K562 (cell line): ENCODE results near the gene DPYSL4. TPM values are rescaled to one million over a fixed set of nuclear protein-coding genes. Genes with fewer than 3 reads are reported as not detected.

Source experiments
- ATAC-seq: fragments of 200-7000 bp; cut with Tn5 transposase; 3 replicates; pipeline ENCODE4 v1.9.1; 2020; ENCODE audit warnings: moderate library complexity
- BruUV-seq: library from RNA; stranded (reverse); fragments of 400-500 nt; replicated peaks from 2 replicates; lab custom pipeline; 2021; lab: Mats Ljungman, UMichigan
- CTCF ChIA-PET: fragments of 300-600 bp; formaldehyde crosslinking; extraction: SDS; loops from one replicate; lab custom pipeline; 2021; ENCODE audit warnings: low intra/inter-chr PET ratio; lab: Yijun Ruan, JAX
- POLR2A ChIA-PET: fragments of 300-600, 350-650 bp; sonication (Branson Sonifier 250); formaldehyde crosslinking; extraction: SDS; loops from one replicate; lab custom pipeline; 2021; ENCODE audit warnings: antibody characterized with exemption, inconsistent platforms; lab: Yijun Ruan, JAX
- DNase-seq, 4 experiments: peaks; one replicate each; pipeline versions ENCODE4 v3.0.0 to v3.0.0-alpha.2; 2011 to 2018; ENCODE audit warnings: low spot score in 3 of 4, mixed read lengths in 3 of 4; ENCODE audit errors: extremely low read depth in 1 of 4
- FAIRE-seq: peaks from 2 replicates; lab custom pipeline; 2011; peaks lifted over from hg19 to GRCh38; lab: Jason Lieb, UNC
- H2AFZ ChIP-seq: 2 replicates; pipeline ENCODE4 v1.6.0; 2011; ENCODE audit warnings: low read depth, low read length, control low read depth, inconsistent platforms
- H3K27ac ChIP-seq: fragments of 200-600 bp; 3 replicates; pipeline ENCODE4 v1.8.0; 2011; ENCODE audit warnings: low read depth, mild to moderate bottlenecking, control low read depth, inconsistent platforms, low read length, moderate library complexity, mixed read lengths; ENCODE audit errors: extremely low read depth
- H3K27me3 ChIP-seq, 2 experiments: fragments of 300-600 bp in 1 of 2; 2 replicates in 1 of 2; 3 replicates in 1 of 2; pipeline versions ENCODE4 v1.6.0 to v1.8.0; 2011; ENCODE audit warnings: inconsistent platforms in 2 of 2, low read length in 2 of 2, mild to moderate bottlenecking in 1 of 2, mixed read lengths in 1 of 2, moderate library complexity in 1 of 2; ENCODE audit not compliant: control insufficient read depth in 2 of 2, insufficient read depth in 2 of 2
- H3K36me3 ChIP-seq: fragments of 300-600 bp; 3 replicates; pipeline ENCODE4 v1.8.0; 2011; ENCODE audit warnings: mild to moderate bottlenecking, low read length, inconsistent platforms; ENCODE audit not compliant: control insufficient read depth, insufficient read depth
- H3K4me1 ChIP-seq, 2 experiments: fragments of 200-600 bp in 1 of 2; replicated peaks in 1 of 2; 2 replicates in 1 of 2; 3 replicates in 1 of 2; pipeline versions ENCODE4 v1.5.1 to v1.8.0; 2011; ENCODE audit warnings: inconsistent platforms in 2 of 2, low read length in 2 of 2, mild to moderate bottlenecking in 1 of 2, mixed read lengths in 1 of 2, moderate library complexity in 1 of 2; ENCODE audit not compliant: control insufficient read depth in 2 of 2, insufficient read depth in 2 of 2
- H3K4me2 ChIP-seq: 2 replicates; pipeline ENCODE4 v1.6.1; 2011; ENCODE audit warnings: low read length, control low read depth, inconsistent platforms, mixed read lengths; ENCODE audit not compliant: insufficient read depth
- H3K4me3 ChIP-seq: fragments of 200-600 bp; sonication (generic), shearing (Covaris generic); 2 replicates; pipeline ENCODE4 v1.5.1; 2016; ENCODE audit warnings: control low read depth, inconsistent platforms
- H3K79me2 ChIP-seq: fragments of 200-600 bp; 3 replicates; pipeline ENCODE4 v1.8.0; 2011; ENCODE audit warnings: low read length, inconsistent platforms; ENCODE audit not compliant: control insufficient read depth, insufficient read depth
- H3K9ac ChIP-seq, 2 experiments: 2 replicates each; pipeline versions ENCODE4 v1.6.0 to v1.6.1; 2011; ENCODE audit warnings: low read depth in 2 of 2, low read length in 2 of 2, control low read depth in 1 of 2, inconsistent platforms in 1 of 2, mild to moderate bottlenecking in 1 of 2, mixed read lengths in 1 of 2; ENCODE audit not compliant: insufficient read depth in 1 of 2
- H3K9me1 ChIP-seq: one replicate; pipeline ENCODE4 v1.6.0; 2011; ENCODE audit warnings: inconsistent platforms, mild to moderate bottlenecking, low read length, moderate library complexity; ENCODE audit not compliant: control insufficient read depth, insufficient read depth
- H3K9me3 ChIP-seq: replicated peaks from 2 replicates; pipeline ENCODE4 v1.5.1; 2011; ENCODE audit warnings: low read depth, low read length, inconsistent platforms; ENCODE audit not compliant: control insufficient read depth, insufficient read depth
- H4K20me1 ChIP-seq: replicated peaks from 2 replicates; pipeline ENCODE4 v1.6.1; 2011; ENCODE audit warnings: low read length, inconsistent platforms, mixed read lengths; ENCODE audit not compliant: control insufficient read depth, insufficient read depth
- ARID1B ChIP-seq: fragments of 450-650 bp; IDR thresholded peaks from 2 replicates; pipeline ENCODE4 v1.6.1; 2016; ENCODE audit warnings: antibody characterized with exemption, mild to moderate bottlenecking, inconsistent platforms
- ASH1L ChIP-seq: fragments of 450-650 bp; IDR thresholded peaks from 2 replicates; pipeline ENCODE4 v1.6.1; 2018; ENCODE audit warnings: borderline replicate concordance, mild to moderate bottlenecking, low read depth; ENCODE audit not compliant: partially characterized antibody
- ELF1 ChIP-seq: fragments of 200-800 bp; sonication (Bioruptor generic); IDR thresholded peaks from 2 replicates; pipeline ENCODE4 v1.6.1; 2016; ENCODE audit warnings: missing genetic modification characterization, missing compliant biosample characterization
- EZH2 ChIP-seq: IDR thresholded peaks from 2 replicates; pipeline ENCODE4 v1.6.1; 2012; ENCODE audit warnings: low read depth, mild to moderate bottlenecking, inconsistent platforms, low read length, borderline replicate concordance
- HDAC8 ChIP-seq: fragments of 450-650 bp; IDR thresholded peaks from 2 replicates; pipeline ENCODE4 v1.6.1; 2016; ENCODE audit warnings: mild to moderate bottlenecking, missing genetic modification characterization, moderate library complexity, missing compliant biosample characterization
- IRF2 ChIP-seq: sonication (generic); formaldehyde crosslinking; IDR thresholded peaks from 2 replicates; pipeline ENCODE4 v1.8.1; 2022; ENCODE audit warnings: mild to moderate bottlenecking, missing genetic modification reagents
- KLF16 ChIP-seq: IDR thresholded peaks from 2 replicates; pipeline ENCODE4 v1.6.1; 2016; ENCODE audit warnings: antibody characterized with exemption
- MEF2A ChIP-seq: IDR thresholded peaks from 2 replicates; pipeline ENCODE4 v1.6.1; 2011; ENCODE audit warnings: low read depth, mild to moderate bottlenecking, low read length, moderate library complexity; ENCODE audit not compliant: control insufficient read depth
- MYBL2 ChIP-seq, 2 experiments: fragments of 450-650 bp in 1 of 2; sonication (generic) in 1 of 2; formaldehyde crosslinking in 1 of 2; IDR thresholded peaks; 2 replicates each; pipeline versions ENCODE4 v1.6.1 to v1.8.1; 2017 to 2022; ENCODE audit warnings: borderline replicate concordance in 1 of 2, inconsistent platforms in 1 of 2, low read depth in 1 of 2, mild to moderate bottlenecking in 1 of 2, missing genetic modification reagents in 1 of 2, moderate library complexity in 1 of 2
- NCOA4 ChIP-seq: fragments of 450-650 bp; IDR thresholded peaks from 2 replicates; pipeline ENCODE4 v1.6.1; 2018; ENCODE audit warnings: mild to moderate bottlenecking; ENCODE audit not compliant: partially characterized antibody
- NFRKB ChIP-seq: fragments of 450-650 bp; IDR thresholded peaks from 2 replicates; pipeline ENCODE4 v1.6.1; 2016; ENCODE audit warnings: low read depth
- NFYB ChIP-seq: IDR thresholded peaks from 2 replicates; pipeline ENCODE4 v1.6.1; 2011; ENCODE audit warnings: mild to moderate bottlenecking, moderate library complexity; ENCODE audit not compliant: insufficient read length; ENCODE audit errors: extremely low read depth
- PRPF4 ChIP-seq: fragments of 200-400 bp; formaldehyde crosslinking; IDR thresholded peaks from one replicate; pipeline ENCODE4 v1.6.1; 2017; ENCODE audit warnings: low read length, low read depth, mild to moderate bottlenecking; ENCODE audit not compliant: insufficient read depth, poor library complexity, severe bottlenecking
- SIN3B ChIP-seq: fragments of 450-650 bp; IDR thresholded peaks from 2 replicates; pipeline ENCODE4 v1.6.1; 2017; ENCODE audit warnings: low read depth, mild to moderate bottlenecking, moderate library complexity
- SUPT5H ChIP-seq: fragments of 450-650 bp; IDR thresholded peaks from 2 replicates; pipeline ENCODE4 v1.6.1; 2016
- TBL1XR1 ChIP-seq, 2 experiments: IDR thresholded peaks; 2 replicates each; pipeline ENCODE4 v1.6.1; 2012; ENCODE audit warnings: improper control_type of control experiment in 2 of 2, low read length in 2 of 2, mild to moderate bottlenecking in 1 of 2
- ZNF146 ChIP-seq: IDR thresholded peaks from one replicate; pipeline ENCODE4 v1.6.1; 2018; ENCODE audit warnings: missing compliant biosample characterization; ENCODE audit not compliant: unreplicated experiment
- ZNF197 ChIP-seq: fragments of 200-800 bp; sonication (Bioruptor generic); IDR thresholded peaks from 2 replicates; pipeline ENCODE4 v1.6.1; 2016; ENCODE audit warnings: low read depth, missing genetic modification characterization, missing compliant biosample characterization
- ZNF408 ChIP-seq: fragments of 250-450 bp; sonication (Bioruptor Pico); IDR thresholded peaks from 2 replicates; pipeline ENCODE4 v1.4.0; 2020; ENCODE audit warnings: low read depth, mild to moderate bottlenecking, moderate library complexity
- ZNF436 ChIP-seq: fragments of 250-450, 450-650 bp; sonication (Bioruptor Pico); formaldehyde crosslinking; IDR thresholded peaks from 2 replicates; pipeline ENCODE4 v1.7.0; 2020; ENCODE audit warnings: mild to moderate bottlenecking
- ZNF445 ChIP-seq: fragments of 250-450 bp; sonication (Bioruptor Pico); IDR thresholded peaks from 2 replicates; pipeline ENCODE4 v1.4.0; 2020; ENCODE audit warnings: low read depth, mild to moderate bottlenecking, moderate library complexity
- ZNF589 ChIP-seq: fragments of 200-800 bp; sonication (Bioruptor generic); IDR thresholded peaks from 2 replicates; pipeline ENCODE4 v1.6.1; 2016; ENCODE audit warnings: low read depth, missing genetic modification characterization, missing compliant biosample characterization
- ZNF699 ChIP-seq: fragments of 250-450 bp; sonication (Bioruptor Pico); IDR thresholded peaks from 2 replicates; pipeline ENCODE4 v1.8.0; 2021; ENCODE audit warnings: mild to moderate bottlenecking, moderate library complexity; ENCODE audit not compliant: insufficient replicate concordance
- whole genome bisulfite sequencing: fragments of 100-300 bp; shearing (Covaris generic); methylation state at CpG from one replicate; pipeline ENCODE4 v1.1.6; 2016; ENCODE audit warnings: low coverage, mixed read lengths; ENCODE audit not compliant: insufficient coverage; ENCODE audit errors: missing lambda C conversion rate; 5-methylcytosine and 5-hydroxymethylcytosine counted together
- in situ Hi-C: fragments of 300-500 bp; cut with MboI; formaldehyde crosslinking; loops from 4 replicates; pipeline ENCODE4 v1.15.0; 2018; ENCODE audit warnings: inconsistent platforms, mixed read lengths
- intact Hi-C: fragments of 100-400 bp; cut with micrococcal nuclease; formaldehyde crosslinking; loops from 2 replicates; pipeline ENCODE4 v1.14.2; 2022
- polyA plus RNA-seq, 8 experiments: library from polyadenylated mRNA; depleted of rRNA in 4 of 8; stranded (reverse) in 5 of 8; unstranded in 3 of 8; fragments of >200 nt; fragmentation: Nextera tagmentation in 2 of 8; fragmentation: Illumina TruSeq in 1 of 8; extraction: Ambion mirVana in 2 of 8; extraction: Trizol in 1 of 8; gene quantifications; 2 replicates each; pipeline versions ENCODE4 v1.2.1 to v1.2.3, GENCODE V29; 2011 to 2014; ENCODE audit warnings: inconsistent platforms in 1 of 8, missing spikeins in 1 of 8
- total RNA-seq, 7 experiments: library from RNA; depleted of rRNA in 6 of 7; stranded (reverse); fragments of >200 nt in 6 of 7; fragmentation: Illumina TruSeq in 2 of 7; extraction: Trizol in 2 of 7; gene quantifications; 2 replicates each; pipeline versions ENCODE4 v1.2.1 to v1.2.3, GENCODE V29; 2011 to 2021; ENCODE audit warnings: low replicate concordance in 1 of 7

The DPYSL4 gene
- total and polyA plus RNA-seq, 9 of the 15 experiments (the other 6 are each of a cell fraction or from before 2014, with no cell fraction given): 0.03 TPM; not detected in 8

DNA sequence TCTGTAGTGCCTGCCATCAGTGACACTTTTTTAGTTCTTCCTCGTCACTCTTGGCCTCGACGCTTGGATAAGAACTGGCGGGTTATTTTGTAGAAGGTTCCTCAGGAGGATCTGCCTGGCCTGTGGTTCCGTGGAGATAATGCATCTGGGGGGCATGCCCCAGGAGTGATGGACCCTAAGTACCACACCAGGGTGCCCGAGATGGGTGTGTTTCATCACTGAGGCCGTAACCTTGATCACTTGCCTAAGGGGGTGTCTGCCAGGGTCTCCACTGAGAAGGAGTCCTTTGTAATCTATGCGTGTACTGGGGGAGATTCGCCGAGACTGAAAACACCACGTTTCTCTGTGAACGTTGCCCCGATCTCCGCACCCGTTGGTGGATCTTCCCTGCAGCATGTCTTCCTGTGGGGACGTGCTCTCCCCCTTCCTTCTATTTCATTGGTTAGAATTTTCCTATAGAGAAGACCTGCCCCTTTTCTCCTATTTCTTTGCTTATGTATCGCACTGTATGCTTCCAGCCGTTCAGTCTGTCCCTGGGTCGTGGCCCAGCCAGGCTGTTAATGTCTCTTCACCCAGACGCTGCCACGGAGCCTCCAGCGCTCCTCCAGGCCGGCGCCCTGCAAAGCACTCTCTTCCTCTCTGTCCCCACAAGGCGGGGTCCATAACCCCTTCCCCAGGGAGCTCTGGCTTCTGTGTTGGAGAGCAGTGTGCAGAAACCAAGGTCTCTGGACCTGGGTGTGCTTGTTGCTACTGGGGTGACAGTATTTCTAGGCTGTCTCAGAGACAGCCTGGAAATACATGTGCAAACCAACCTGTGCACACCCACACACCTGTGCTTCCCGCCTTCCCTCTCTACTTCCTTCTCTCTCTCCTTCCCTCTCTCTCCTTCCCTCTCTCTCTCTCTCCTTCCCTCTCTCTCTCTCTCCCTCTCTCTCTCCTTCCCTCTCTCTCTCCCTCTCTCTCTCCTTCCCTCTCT, 14.4 kb upstream of the DPYSL4 start (continued):
- TF ChIP-seq ZNF146 (CRISPR knock-in tag) (no peak), KLF16 (no peak), MEF2A (no peak)
- TF ChIP-seq, all 486 proteins: peak for 0

DNA sequence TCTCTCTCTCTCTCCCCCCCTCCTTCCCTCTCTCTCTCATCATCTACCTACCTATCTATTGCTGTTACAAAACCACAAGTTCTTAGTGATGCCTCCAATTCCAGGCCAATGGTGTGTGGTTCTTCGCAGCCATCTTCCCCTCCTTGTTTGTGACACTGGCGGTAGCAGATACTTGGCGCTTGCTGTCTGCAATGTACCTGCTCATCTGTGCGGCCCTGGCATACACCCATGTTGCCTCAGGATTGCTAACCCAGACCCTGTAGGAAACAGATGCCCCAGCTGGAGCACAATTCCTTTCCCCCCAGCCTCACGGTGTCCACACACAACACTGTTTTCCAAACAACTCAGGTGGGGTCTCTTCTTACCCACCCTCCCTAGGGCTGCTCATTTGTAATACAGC, 13.6 kb upstream of the DPYSL4 start:
- Histone ChIP-seq H3K9me3 (0 out of 2 replicates have a peak, but pooled peaks cover 3% of the 10 kb centered on the region), H3K4me1 (peaks cover 0 to 7% of the 10 kb centered on the region in 2 experiments; a peak in 1 of 5 replicates), H3K9ac (no peak overlapping the region), H3K4me3 (no peak overlapping the region), H4K20me1 (no peaks in the 10 kb centered on the region), H3K79me2 (no peaks in the 10 kb centered on the region), H3K27me3 (peaks cover 2 to 46% of the 10 kb centered on the region in 2 experiments; a peak in 4 of 5 replicates), H3K27ac (no peak overlapping the region), H3K4me2 (no peak overlapping the region), H3K36me3 (no peaks in the 10 kb centered on the region), H2AFZ (no peak overlapping the region), H3K9me1 (no peaks in the 10 kb centered on the region)
- in situ Hi-C loops (no loop called here), intact Hi-C loops (no loop called here)
- ChIA-PET POLR2A (no interaction called here), CTCF (no interaction called here)
- no peak for TF ChIP-seq NCOA4
- TF ChIP-seq EZH2: no peak
- no peak for TF ChIP-seq IRF2
- TF ChIP-seq HDAC8 (tag): no peak
- no peak for TF ChIP-seq ZNF408 (CRISPR knock-in tag)
- no peak for TF ChIP-seq ASH1L
- TF ChIP-seq ZNF445: no peak
- TF ChIP-seq ZNF197 (CRISPR knock-in tag): no peak
- TF ChIP-seq ZNF699 (CRISPR knock-in tag): no peak
- no peak for TF ChIP-seq PRPF4
- no peak for TF ChIP-seq NFRKB
- no peak for TF ChIP-seq SIN3B
- no peak for TF ChIP-seq ZNF436
- TF ChIP-seq ARID1B: no peak
- TF ChIP-seq MYBL2 (IDR thresholded peaks at IDR 0.05; ENCODE audit: low read depth): no peak
- TF ChIP-seq MYBL2 (CRISPR knock-in tag; IDR thresholded peaks at IDR 0.05; ENCODE audit: borderline replicate concordance): no peak
- TF ChIP-seq ZNF589 (CRISPR knock-in tag): no peak
- no peak for TF ChIP-seq ELF1
- TF ChIP-seq SUPT5H: no peak
- no peak for TF ChIP-seq NFYB
- no peak for TF ChIP-seq TBL1XR1 (IDR thresholded peaks at IDR 0.05; ENCODE audit: low read length in 2 of 2)
- FAIRE-seq (no peak), ATAC-seq (no peak), DNase-seq (no peak)
- WGBS: 32% methylated on average over 5 of the region's 5 CpGs
- no TSS peak for BruUV-seq
